Measurements from ENCODE around the gene COBL. TPM values are rescaled to one million over a fixed set of nuclear protein-coding genes. Genes with fewer than 3 reads are reported as not detected.
A peak's percentile ranks its signal among the peaks of the same experiment; 100 is the strongest.

The COBL gene
- polyA plus RNA-seq, 1 donor (not counting 4 experiments of a cell fraction or from before 2014, with no cell fraction given) = 4.5 TPM

GRCh38 chr7:51070151-51070550, 246.5 kb downstream of the COBL start:
- H4K20me1 ChIP-seq (ENCODE audit: control insufficient read depth, extremely low read depth, insufficient read depth, low read length) = no peaks in the 10 kb centered on the region
- dilution Hi-C loops (cut with MboI; ENCODE audit: extremely low pct_ligation_motif_present, low sequenced_read_pairs) = no loop called here
- H3K9me1 ChIP-seq (ENCODE audit: control insufficient read depth, extremely low read depth, insufficient read depth, low read length) = no peaks in the 10 kb centered on the region
- peaks cover 5% of the 10 kb centered on the region for H3K4me1 ChIP-seq (ENCODE audit: control insufficient read depth, extremely low read depth, insufficient read depth, low read length)
- no peak overlapping the region for H3K27ac ChIP-seq (ENCODE audit: control insufficient read depth, insufficient read depth, low read length)
- no peaks in the 10 kb centered on the region for H3K9me3 ChIP-seq (ENCODE audit: control insufficient read depth, low read depth, low read length)
- no peak overlapping the region for H2AFZ ChIP-seq (ENCODE audit: control insufficient read depth, low read length)
- H3K4me3 ChIP-seq (ENCODE audit: control insufficient read depth in 2 of 3, extremely low read depth in 1 of 3, insufficient read depth in 2 of 3, low read depth in 1 of 3, low read length in 3 of 3) = no peak overlapping the region
- DNase-seq (ENCODE audit: low read depth, low spot score) (no peak), FAIRE-seq (no peak)
- no peak overlapping the region for H3K9ac ChIP-seq (ENCODE audit: control insufficient read depth, extremely low read depth, insufficient read depth, low read length)
- H3K79me2 ChIP-seq (ENCODE audit: control insufficient read depth, insufficient read depth, low read length) = no peaks in the 10 kb centered on the region
- H3K4me2 ChIP-seq (ENCODE audit: control insufficient read depth, extremely low read depth, insufficient read depth, low read depth, low read length) = no peak overlapping the region
- no peak for TF ChIP-seq CTCF (optimal IDR thresholded peaks at IDR 0.05 in 1 of 3, IDR thresholded peaks at IDR 0.05 in 1 of 3, conservative IDR thresholded peaks at IDR 0.05 in 1 of 3; ENCODE audit: extremely low read depth in 1 of 3, insufficient read depth in 2 of 3, low read length in 3 of 3)
- TF ChIP-seq EZH2 (IDR thresholded peaks at IDR 0.05; ENCODE audit: low read length) = no peak
- no peaks in the 10 kb centered on the region for H3K36me3 ChIP-seq (ENCODE audit: control insufficient read depth in 2 of 2, extremely low read depth in 1 of 2, insufficient read depth in 2 of 2, low read length in 2 of 2)
- H3K27me3 ChIP-seq (ENCODE audit: control insufficient read depth, extremely low read depth, insufficient read depth, low read length) = no peaks in the 10 kb centered on the region

- Histone ChIP-seq H3K9me3 (ENCODE audit: control insufficient read depth, low read depth, low read length) (no peaks in the 10 kb centered on the region), H3K27me3 (ENCODE audit: control insufficient read depth, extremely low read depth, insufficient read depth, low read length) (no peaks in the 10 kb centered on the region), H3K4me2 (ENCODE audit: control insufficient read depth, extremely low read depth, insufficient read depth, low read depth, low read length) (no peak overlapping the region), H3K4me1 (ENCODE audit: control insufficient read depth, extremely low read depth, insufficient read depth, low read length) (peaks cover 5% of the 10 kb centered on the region), H3K4me3 (ENCODE audit: control insufficient read depth in 2 of 3, extremely low read depth in 1 of 3, insufficient read depth in 2 of 3, low read depth in 1 of 3, low read length in 3 of 3) (no peak overlapping the region), H3K79me2 (ENCODE audit: control insufficient read depth, insufficient read depth, low read length) (no peaks in the 10 kb centered on the region), H3K36me3 (ENCODE audit: control insufficient read depth in 2 of 2, extremely low read depth in 1 of 2, insufficient read depth in 2 of 2, low read length in 2 of 2) (no peaks in the 10 kb centered on the region), H3K9ac (ENCODE audit: control insufficient read depth, extremely low read depth, insufficient read depth, low read length) (no peak overlapping the region), H3K27ac (ENCODE audit: control insufficient read depth, insufficient read depth, low read length) (no peak overlapping the region), H3K9me1 (ENCODE audit: control insufficient read depth, extremely low read depth, insufficient read depth, low read length) (no peaks in the 10 kb centered on the region), H4K20me1 (ENCODE audit: control insufficient read depth, extremely low read depth, insufficient read depth, low read length) (no peaks in the 10 kb centered on the region), H2AFZ (ENCODE audit: control insufficient read depth, low read length) (no peak overlapping the region)
- dilution Hi-C loops (cut with MboI; ENCODE audit: extremely low pct_ligation_motif_present, low sequenced_read_pairs) = no loop called here
- TF ChIP-seq EZH2 (IDR thresholded peaks at IDR 0.05; ENCODE audit: low read length) (no peak), CTCF (optimal IDR thresholded peaks at IDR 0.05 in 1 of 3, IDR thresholded peaks at IDR 0.05 in 1 of 3, conservative IDR thresholded peaks at IDR 0.05 in 1 of 3; ENCODE audit: extremely low read depth in 1 of 3, insufficient read depth in 2 of 3, low read length in 3 of 3) (no peak)
- DNase-seq (ENCODE audit: low read depth, low spot score) (no peak), FAIRE-seq (peak; percentile 77)
Observed at GRCh38 chr7:51069411-51070083, 247.1 kb downstream of the COBL start.
